K562 (cell line): ENCODE results near the gene FRMD4A.

ENCODE experiments used
- CHD2 ChIP-seq: IDR thresholded peaks from 2 replicates; pipeline ENCODE4 v1.6.1; 2011; ENCODE audit warnings: low read depth, low read length
- EGR1 ChIP-seq: fragments of 450-650 bp; conservative IDR thresholded peaks from 2 replicates; pipeline ENCODE4 v1.6.1; 2017; ENCODE audit warnings: mild to moderate bottlenecking
- ZNF707 ChIP-seq: fragments of 250-450 bp; sonication (Bioruptor Pico); conservative IDR thresholded peaks from 2 replicates; pipeline ENCODE4 v1.8.0; 2022; ENCODE audit warnings: inconsistent platforms, mild to moderate bottlenecking, moderate library complexity

GRCh38 chr10:13693783-13694700 lies 636.7 kb downstream of the FRMD4A start:
- no peak for TF ChIP-seq EGR1
- no peak for TF ChIP-seq CHD2
- no peak for TF ChIP-seq ZNF707 (CRISPR knock-in tag)
